ENCODE results near the gene LRP1.

DNA sequence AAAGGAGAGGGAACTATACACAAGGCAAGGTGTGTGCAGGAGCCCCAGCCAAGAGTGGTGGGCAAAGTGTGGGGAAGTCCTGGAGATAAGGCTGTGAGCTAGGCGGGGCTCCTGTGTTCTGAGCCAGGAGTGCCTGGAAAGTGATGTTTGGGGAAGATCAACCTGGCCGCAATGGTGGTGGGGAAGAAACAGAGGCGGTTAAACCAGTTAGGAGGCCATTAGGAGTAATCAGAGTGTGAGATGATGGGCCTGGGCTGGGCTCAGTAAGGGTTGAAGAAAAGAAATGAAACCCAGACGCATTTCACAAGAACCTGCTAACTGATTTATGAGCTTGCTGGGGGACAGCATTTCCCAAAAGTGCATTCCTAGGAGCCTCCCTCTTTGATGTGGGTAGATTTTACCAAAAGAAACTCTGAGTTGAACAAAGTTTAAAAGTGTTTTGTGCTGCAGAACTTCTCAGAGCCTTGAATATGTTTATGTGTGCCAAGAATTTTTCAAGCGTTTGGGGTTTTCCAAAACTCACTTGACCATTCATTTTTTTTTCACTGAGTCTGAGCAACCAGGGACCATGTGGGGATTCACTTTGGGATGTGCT is 53.4 kb downstream of the LRP1 start:
- TF ChIP-seq, protein P1, sequence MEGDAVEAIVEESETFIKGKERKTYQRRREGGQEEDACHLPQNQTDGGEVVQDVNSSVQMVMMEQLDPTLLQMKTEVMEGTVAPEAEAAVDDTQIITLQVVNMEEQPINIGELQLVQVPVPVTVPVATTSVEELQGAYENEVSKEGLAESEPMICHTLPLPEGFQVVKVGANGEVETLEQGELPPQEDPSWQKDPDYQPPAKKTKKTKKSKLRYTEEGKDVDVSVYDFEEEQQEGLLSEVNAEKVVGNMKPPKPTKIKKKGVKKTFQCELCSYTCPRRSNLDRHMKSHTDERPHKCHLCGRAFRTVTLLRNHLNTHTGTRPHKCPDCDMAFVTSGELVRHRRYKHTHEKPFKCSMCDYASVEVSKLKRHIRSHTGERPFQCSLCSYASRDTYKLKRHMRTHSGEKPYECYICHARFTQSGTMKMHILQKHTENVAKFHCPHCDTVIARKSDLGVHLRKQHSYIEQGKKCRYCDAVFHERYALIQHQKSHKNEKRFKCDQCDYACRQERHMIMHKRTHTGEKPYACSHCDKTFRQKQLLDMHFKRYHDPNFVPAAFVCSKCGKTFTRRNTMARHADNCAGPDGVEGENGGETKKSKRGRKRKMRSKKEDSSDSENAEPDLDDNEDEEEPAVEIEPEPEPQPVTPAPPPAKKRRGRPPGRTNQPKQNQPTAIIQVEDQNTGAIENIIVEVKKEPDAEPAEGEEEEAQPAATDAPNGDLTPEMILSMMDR (optimal IDR thresholded peaks at IDR 0.05 in 1 of 3, IDR thresholded peaks at IDR 0.05 in 1 of 3, conservative IDR thresholded peaks at IDR 0.05 in 1 of 3; ENCODE audit: extremely low read depth in 1 of 3, insufficient read depth in 2 of 3, low read length in 3 of 3), result no peak
- TF ChIP-seq EZH2 (IDR thresholded peaks at IDR 0.05; ENCODE audit: low read length), result no peak
